AG04449 (cell line): ENCODE measurements around the gene ZSWIM8.

Experiments
- CTCF ChIA-PET: fragments of 350-600 bp; formaldehyde crosslinking; extraction: SDS; loops from one replicate; lab custom pipeline; 2021; ENCODE audit warnings: antibody characterized with exemption; lab: Yijun Ruan, JAX
- POLR2A ChIA-PET: fragments of 400-600, 350-600 bp; formaldehyde crosslinking; extraction: SDS; loops from one replicate; lab custom pipeline; 2020; ENCODE audit warnings: antibody characterized with exemption, inconsistent platforms; lab: Yijun Ruan, JAX
- DNase-seq: peaks from one replicate; pipeline ENCODE4 v3.0.0-alpha.2; 2010; ENCODE audit warnings: low read depth, low spot score
- H3K4me3 ChIP-seq: 2 replicates; pipeline ENCODE4 v1.5.1; 2011; ENCODE audit warnings: low read depth, mild to moderate bottlenecking, control low read depth, low read length
- TF ChIP-seq, protein P1 (sequence below): IDR thresholded peaks from one replicate; pipeline ENCODE4 v1.5.1; 2011; ENCODE audit warnings: mild to moderate bottlenecking, moderate library complexity, low read length, control low read depth, inconsistent platforms; ENCODE audit not compliant: insufficient read depth; ENCODE audit errors: missing control alignments

ZSWIM8 gene

DNA sequence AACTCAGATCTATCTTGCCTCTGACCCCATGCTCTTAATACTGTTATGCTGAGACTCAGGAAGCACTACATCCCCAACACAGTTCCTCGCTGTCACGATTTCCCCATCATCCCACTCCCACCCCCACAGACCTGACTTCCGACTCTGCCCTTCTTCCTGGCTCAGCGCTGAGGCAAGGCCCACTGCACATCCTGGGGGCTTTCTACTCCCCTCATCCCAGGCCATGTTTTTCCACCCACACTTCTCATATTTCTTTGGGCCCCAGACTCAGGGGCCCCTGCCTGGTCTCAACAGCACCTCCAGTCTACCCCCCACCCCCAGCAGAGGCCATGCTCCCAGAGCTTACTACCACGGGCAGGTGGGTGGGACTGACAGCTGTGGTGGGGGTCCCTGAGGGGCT is 33.7 kb downstream of the ZSWIM8 start:
- ChIA-PET POLR2A (no interaction called here), CTCF (interaction anchor here (1.5 to 2.2 kb wide), 3 partner anchors 10 to 60 kb away, joined by 3 to 6 read pairs (median 5); no protein-coding TSS in a partner anchor)
- no peak for DNase-seq
- no peak overlapping the region for H3K4me3 ChIP-seq
- TF ChIP-seq, protein P1, sequence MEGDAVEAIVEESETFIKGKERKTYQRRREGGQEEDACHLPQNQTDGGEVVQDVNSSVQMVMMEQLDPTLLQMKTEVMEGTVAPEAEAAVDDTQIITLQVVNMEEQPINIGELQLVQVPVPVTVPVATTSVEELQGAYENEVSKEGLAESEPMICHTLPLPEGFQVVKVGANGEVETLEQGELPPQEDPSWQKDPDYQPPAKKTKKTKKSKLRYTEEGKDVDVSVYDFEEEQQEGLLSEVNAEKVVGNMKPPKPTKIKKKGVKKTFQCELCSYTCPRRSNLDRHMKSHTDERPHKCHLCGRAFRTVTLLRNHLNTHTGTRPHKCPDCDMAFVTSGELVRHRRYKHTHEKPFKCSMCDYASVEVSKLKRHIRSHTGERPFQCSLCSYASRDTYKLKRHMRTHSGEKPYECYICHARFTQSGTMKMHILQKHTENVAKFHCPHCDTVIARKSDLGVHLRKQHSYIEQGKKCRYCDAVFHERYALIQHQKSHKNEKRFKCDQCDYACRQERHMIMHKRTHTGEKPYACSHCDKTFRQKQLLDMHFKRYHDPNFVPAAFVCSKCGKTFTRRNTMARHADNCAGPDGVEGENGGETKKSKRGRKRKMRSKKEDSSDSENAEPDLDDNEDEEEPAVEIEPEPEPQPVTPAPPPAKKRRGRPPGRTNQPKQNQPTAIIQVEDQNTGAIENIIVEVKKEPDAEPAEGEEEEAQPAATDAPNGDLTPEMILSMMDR = no peak

DNA sequence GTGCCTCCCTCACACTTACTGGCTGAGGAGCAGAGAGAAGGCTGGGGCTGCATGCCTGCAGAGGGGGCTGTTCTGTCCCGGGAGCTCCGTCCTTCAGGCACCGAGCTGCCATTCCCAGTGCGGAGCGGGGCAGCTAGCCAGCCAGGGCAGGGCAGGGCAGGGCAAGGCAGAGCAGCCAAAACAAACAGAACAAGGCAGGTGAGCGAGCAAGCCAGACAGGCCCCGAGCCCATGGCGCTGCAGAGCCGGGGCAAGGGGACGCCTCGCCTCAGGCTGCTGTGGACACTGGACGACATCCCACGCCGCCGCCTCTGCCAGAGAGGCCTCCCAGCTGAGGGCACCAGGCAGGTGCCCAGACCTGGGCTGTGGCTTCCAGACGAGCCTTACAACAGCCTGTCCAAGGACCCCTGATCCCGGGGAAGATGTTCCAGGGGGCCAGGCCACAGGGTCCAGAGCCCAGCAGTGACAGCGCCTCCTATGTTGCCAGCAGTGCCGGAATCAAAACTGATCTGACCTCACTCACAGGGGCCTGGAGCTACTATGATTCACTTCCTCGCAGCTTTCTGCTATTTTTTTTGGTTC is 34.2 kb downstream of the ZSWIM8 start:
- H3K4me3 ChIP-seq = no peak overlapping the region
- POLR2A ChIA-PET = no interaction called here

GRCh38 chr10:73823391-73823790 is 38.0 kb downstream of the ZSWIM8 start:
- ChIA-PET POLR2A (no interaction called here), CTCF (interaction anchor here (0.6 to 2.6 kb wide), 4 partner anchors 24 to 56 kb away, joined by 3 to 9 read pairs (median 4); no protein-coding TSS in a partner anchor)
- TF ChIP-seq, protein P1 = no peak
- DNase-seq = no peak
- H3K4me3 ChIP-seq = no peak overlapping the region

More for the DNA sequence above, 34.2 kb downstream of the ZSWIM8 start:
- CTCF ChIA-PET = interaction anchor here (1.9 to 2.2 kb wide), 2 partner anchors 9 to 60 kb away, joined by 5 to 6 read pairs; no protein-coding TSS in a partner anchor
- no peak for DNase-seq
- TF ChIP-seq, protein P1 = no peak

- TF ChIP-seq, protein P1 = no peak
- H3K4me3 ChIP-seq = no peak overlapping the region
- CTCF ChIA-PET = interaction anchor here (2.6 kb wide), 1 partner anchor 56 kb away, joined by 9 read pairs; no protein-coding TSS in a partner anchor
- no peak for DNase-seq
- POLR2A ChIA-PET = interaction anchor here (0.7 kb wide), 1 partner anchor 27 kb away, joined by 3 read pairs; no protein-coding TSS in a partner anchor
Measured at GRCh38 chr10:73824146-73824725, 38.8 kb downstream of the ZSWIM8 start.

GRCh38 chr10:73827346-73828089 is 42.1 kb downstream of the ZSWIM8 start:
- no peak overlapping the region for H3K4me3 ChIP-seq
- CTCF ChIA-PET = interaction anchor here (0.9 to 7.0 kb wide), 3 partner anchors 11 to 52 kb away, joined by 3 to 47 read pairs (median 3); no protein-coding TSS in a partner anchor
- POLR2A ChIA-PET = interaction anchor here (0.5 to 1.4 kb wide), 3 partner anchors 12 to 334 kb away, joined by 3 read pairs; no protein-coding TSS in a partner anchor
- no peak for DNase-seq
- TF ChIP-seq, protein P1 = no peak
